Gastroesophageal sphincter (tissue), 3 donors: ENCODE measurements around the gene CCDC106.

Experiments used
- EP300 ChIP-seq: sonication (generic); formaldehyde crosslinking; IDR thresholded peaks from one replicate; pipeline ENCODE4 v1.6.1; 2017; ENCODE audit warnings: antibody characterized with exemption, mild to moderate bottlenecking
- POLR2A ChIP-seq, 2 donors: fragments of 450-650 bp; IDR thresholded peaks; one replicate each; pipeline ENCODE4 v1.6.1; 2017; ENCODE audit warnings: antibody characterized with exemption in 2 of 2, mild to moderate bottlenecking in 2 of 2, moderate library complexity in 1 of 2
- TF ChIP-seq, protein P1 (sequence below), 4 experiments: fragments of 200-600 bp in 2 of 4; fragments of 450-650 bp in 2 of 4; sonication (generic) in 1 of 4; IDR thresholded peaks; one replicate each; pipeline ENCODE4 v1.5.1; 2017 to 2019; ENCODE audit warnings: antibody characterized with exemption in 4 of 4, mild to moderate bottlenecking in 2 of 4, moderate library complexity in 2 of 4

DNA sequence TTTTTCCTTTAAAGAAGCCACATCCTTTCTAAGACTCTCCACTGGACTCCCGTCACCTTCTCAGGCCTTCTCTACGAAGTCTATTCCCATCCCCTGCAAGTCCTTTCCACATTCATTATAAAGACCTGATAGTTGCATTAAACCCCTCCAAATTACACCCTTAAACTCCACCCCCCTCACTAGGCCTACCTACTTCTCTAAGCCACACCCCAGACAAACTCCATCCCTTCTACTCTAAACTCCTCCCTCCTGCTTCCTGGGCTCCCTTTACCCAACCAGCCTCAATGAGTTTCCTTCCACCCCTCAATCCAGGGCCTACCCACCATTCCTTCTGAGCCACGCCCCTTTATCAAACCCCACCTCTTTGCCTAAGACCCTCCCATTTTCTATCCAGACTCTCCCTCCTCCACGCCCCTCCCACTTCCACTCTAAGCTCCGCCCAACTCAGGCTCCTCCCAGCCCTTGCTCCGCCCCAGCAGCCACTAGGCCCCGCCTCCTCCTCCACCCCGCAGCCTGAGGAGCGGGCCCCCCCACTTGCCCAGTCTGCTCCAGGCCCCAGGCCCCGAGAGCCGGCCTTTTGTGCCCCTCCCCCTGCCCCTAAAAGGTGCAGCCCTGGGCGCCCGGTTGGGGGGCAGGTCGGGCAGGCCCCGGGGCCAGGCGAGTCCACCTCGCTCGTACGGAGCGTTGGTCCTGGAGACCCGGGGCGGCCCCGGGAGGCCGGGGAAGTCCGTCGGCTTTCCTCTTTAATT, 49.1 kb upstream of the CCDC106 start:
- TF ChIP-seq, protein P1, sequence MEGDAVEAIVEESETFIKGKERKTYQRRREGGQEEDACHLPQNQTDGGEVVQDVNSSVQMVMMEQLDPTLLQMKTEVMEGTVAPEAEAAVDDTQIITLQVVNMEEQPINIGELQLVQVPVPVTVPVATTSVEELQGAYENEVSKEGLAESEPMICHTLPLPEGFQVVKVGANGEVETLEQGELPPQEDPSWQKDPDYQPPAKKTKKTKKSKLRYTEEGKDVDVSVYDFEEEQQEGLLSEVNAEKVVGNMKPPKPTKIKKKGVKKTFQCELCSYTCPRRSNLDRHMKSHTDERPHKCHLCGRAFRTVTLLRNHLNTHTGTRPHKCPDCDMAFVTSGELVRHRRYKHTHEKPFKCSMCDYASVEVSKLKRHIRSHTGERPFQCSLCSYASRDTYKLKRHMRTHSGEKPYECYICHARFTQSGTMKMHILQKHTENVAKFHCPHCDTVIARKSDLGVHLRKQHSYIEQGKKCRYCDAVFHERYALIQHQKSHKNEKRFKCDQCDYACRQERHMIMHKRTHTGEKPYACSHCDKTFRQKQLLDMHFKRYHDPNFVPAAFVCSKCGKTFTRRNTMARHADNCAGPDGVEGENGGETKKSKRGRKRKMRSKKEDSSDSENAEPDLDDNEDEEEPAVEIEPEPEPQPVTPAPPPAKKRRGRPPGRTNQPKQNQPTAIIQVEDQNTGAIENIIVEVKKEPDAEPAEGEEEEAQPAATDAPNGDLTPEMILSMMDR (IDR thresholded peaks at IDR 0.05), result no peak
- TF ChIP-seq POLR2A (IDR thresholded peaks at IDR 0.05) (peak in 1 of 2 donors; percentile 42), EP300 (no peak)
